Prostate gland (tissue), 2 donors: Measurements from ENCODE around the gene SEMA3A.

ENCODE experiments used
- CTCF ChIP-seq, 4 experiments: fragments of 200-600 bp in 2 of 4; fragments of 450-650 bp in 2 of 4; sonication (generic) in 2 of 4; IDR thresholded peaks; 1 replicate in 3 of 4; 2 replicates in 1 of 4; pipeline ENCODE4 v1.5.1; 2016 to 2019; ENCODE audit warnings: antibody characterized with exemption in 4 of 4, mild to moderate bottlenecking in 2 of 4, moderate library complexity in 2 of 4
- POLR2A ChIP-seq: fragments of 450-650 bp; IDR thresholded peaks from one replicate; pipeline ENCODE4 v1.6.1; 2016; ENCODE audit warnings: antibody characterized with exemption, mild to moderate bottlenecking

GRCh38 chr7:83952236-83952635 lies 242.4 kb downstream of the SEMA3A start:
- TF ChIP-seq CTCF (IDR thresholded peaks at IDR 0.05) = no peak
- no peak for TF ChIP-seq POLR2A
